Left lung (tissue), 10 donors: ENCODE measurements around the gene CLDN4. TPM values are rescaled to one million over a fixed set of nuclear protein-coding genes. Genes with fewer than 3 reads are reported as not detected.
A peak's percentile ranks its signal among the peaks of the same experiment; 100 is the strongest.

Source experiments
- ATAC-seq: fragments of 200-7000 bp; cut with Tn5 transposase; one replicate; pipeline ENCODE4 v1.9.1; 2020; ENCODE audit warnings: moderate library complexity
- DNase-seq, 4 donors: peaks; one replicate each; pipeline ENCODE4 v3.0.0-alpha.2; 2013 to 2020
- H3K27ac ChIP-seq, 2 donors: fragments of 200-600 bp; sonication (generic) in 1 of 2; one replicate each; pipeline versions ENCODE4 v1.5.0 to v1.8.0; 2020 to 2021
- H3K27me3 ChIP-seq, 2 donors: fragments of 200-600 bp; sonication (generic) in 1 of 2; one replicate each; pipeline versions ENCODE4 v1.5.0 to v1.8.0; 2020 to 2021
- H3K36me3 ChIP-seq, 2 donors: fragments of 200-600 bp; sonication (generic) in 1 of 2; one replicate each; pipeline versions ENCODE4 v1.5.0 to v1.8.0; 2020 to 2021
- H3K4me1 ChIP-seq, 2 donors: fragments of 200-600 bp; one replicate each; pipeline ENCODE4 v1.8.0; 2021
- H3K4me3 ChIP-seq, 2 donors: fragments of 200-600 bp; sonication (generic) in 1 of 2; one replicate each; pipeline versions ENCODE4 v1.5.0 to v1.8.0; 2020 to 2021; ENCODE audit warnings: mild to moderate bottlenecking in 1 of 2
- H3K9me3 ChIP-seq, 2 donors: fragments of 200-600 bp; sonication (generic) in 1 of 2; one replicate each; pipeline versions ENCODE4 v1.5.0 to v1.8.0; 2020 to 2021
- intact Hi-C, 2 donors: fragments of 100-400 bp; cut with DNase I; formaldehyde crosslinking; loops; one replicate each; pipeline versions ENCODE4 v1.11.2 to v1.14.2; 2022
- polyA plus RNA-seq, 6 donors: library from polyadenylated mRNA; unstranded; fragments of 120-200 nt; gene quantifications; one replicate each; pipeline ENCODE4 v1.2.1, GENCODE V29; 2013; ENCODE audit not compliant: insufficient read length in 6 of 6
- total RNA-seq, 2 donors: library from RNA; stranded (reverse); fragmentation: NEBNext Ultra II Directional; extraction: Animal tissue kit (Norgen Biotek cat#: 25700); gene quantifications; one replicate each; pipeline ENCODE4 v1.2.1, GENCODE V29; 2021
- TF ChIP-seq, protein P1 (sequence below), 2 donors: fragments of 200-600 bp; sonication (generic) in 1 of 2; IDR thresholded peaks; one replicate each; pipeline versions ENCODE4 v1.5.0 to v1.8.0; 2021; ENCODE audit warnings: antibody characterized with exemption in 2 of 2
- donor health status: DM: no; HTN: yes; CAD: no.
- donor health status: DM: no; HTN: no; CAD: no.

Gene CLDN4
- total and polyA plus RNA-seq, 8 donors = 67.1 to 219 (median 87.9) TPM

DNA sequence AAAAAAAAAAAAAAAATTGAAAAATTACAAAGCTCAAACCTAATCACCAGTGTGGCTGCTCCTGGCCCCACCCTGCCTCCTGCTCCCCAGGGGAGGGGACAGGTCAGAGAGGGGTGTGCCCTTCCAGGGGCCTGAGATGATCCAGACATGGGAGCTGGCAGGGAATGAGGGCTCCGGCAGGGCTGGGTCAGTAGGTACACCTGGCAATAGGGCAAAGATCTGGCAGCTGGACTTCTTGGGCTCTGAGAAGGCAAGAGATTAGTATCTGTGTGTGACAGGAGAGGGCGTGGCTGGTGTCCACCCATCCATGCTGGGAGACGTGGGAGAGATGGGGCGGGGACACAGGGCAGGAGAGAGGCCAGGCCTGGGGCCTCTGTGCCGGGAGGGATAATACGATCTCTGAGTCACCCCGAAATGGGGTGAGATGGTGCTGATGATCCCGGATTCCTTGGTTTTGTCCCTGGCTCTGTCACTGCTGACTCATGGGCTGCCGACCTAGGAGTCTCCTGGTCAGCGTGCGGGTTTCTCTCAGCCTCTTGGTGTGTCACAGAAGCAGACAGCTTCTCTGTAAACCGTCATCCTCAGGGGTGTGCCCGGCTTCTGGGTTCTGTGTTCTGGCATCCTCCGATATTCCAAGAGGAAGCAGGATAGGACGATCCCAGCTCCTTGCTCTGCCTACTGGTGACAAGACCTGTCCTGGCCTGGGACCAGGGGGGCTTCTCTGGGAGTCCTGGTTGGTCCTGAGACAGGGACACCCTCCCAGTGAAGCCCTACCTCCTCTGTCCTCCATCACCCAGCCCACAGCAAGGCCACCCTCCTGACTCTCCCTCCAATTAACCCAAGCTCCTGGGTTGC lies 8.2 kb upstream of the CLDN4 start:
- H3K27ac ChIP-seq = no peak overlapping the region
- TF ChIP-seq, protein P1, sequence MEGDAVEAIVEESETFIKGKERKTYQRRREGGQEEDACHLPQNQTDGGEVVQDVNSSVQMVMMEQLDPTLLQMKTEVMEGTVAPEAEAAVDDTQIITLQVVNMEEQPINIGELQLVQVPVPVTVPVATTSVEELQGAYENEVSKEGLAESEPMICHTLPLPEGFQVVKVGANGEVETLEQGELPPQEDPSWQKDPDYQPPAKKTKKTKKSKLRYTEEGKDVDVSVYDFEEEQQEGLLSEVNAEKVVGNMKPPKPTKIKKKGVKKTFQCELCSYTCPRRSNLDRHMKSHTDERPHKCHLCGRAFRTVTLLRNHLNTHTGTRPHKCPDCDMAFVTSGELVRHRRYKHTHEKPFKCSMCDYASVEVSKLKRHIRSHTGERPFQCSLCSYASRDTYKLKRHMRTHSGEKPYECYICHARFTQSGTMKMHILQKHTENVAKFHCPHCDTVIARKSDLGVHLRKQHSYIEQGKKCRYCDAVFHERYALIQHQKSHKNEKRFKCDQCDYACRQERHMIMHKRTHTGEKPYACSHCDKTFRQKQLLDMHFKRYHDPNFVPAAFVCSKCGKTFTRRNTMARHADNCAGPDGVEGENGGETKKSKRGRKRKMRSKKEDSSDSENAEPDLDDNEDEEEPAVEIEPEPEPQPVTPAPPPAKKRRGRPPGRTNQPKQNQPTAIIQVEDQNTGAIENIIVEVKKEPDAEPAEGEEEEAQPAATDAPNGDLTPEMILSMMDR (IDR thresholded peaks at IDR 0.05) = no peak
- no peaks in the 10 kb centered on the region for H3K9me3 ChIP-seq
- H3K27me3 ChIP-seq = no peaks in the 10 kb centered on the region
- ATAC-seq = peak; percentile 43
- peaks cover 9 to 16% of the 10 kb centered on the region in 2 donors for H3K4me1 ChIP-seq
- intact Hi-C loops = no loop called here
- H3K36me3 ChIP-seq = no peaks in the 10 kb centered on the region
- H3K4me3 ChIP-seq = no peak overlapping the region
- peak in 2 of 4 donors; percentile 33 to 69 for DNase-seq

DNA sequence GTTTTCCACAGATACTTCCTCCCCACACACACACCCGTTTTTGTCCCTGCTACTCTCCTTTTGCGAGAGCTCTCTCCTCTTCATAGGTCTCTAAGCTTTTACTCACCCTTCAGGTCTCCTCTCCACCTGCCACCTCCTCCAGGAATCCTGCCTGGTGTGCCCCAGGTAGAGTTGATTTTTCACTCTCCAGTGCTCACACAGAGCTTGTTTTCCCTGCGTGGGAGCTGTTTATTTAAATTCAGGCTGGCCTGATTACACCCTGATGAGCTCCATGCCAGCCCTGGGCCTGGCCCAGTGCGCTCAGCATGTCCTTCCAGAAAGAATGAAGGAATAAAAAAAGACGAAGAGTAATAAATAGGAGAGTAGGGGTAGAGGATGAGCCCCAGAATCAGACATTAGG lies 7.5 kb upstream of the CLDN4 start:
- intact Hi-C loops = no loop called here
- Histone ChIP-seq H3K27me3 (no peaks in the 10 kb centered on the region), H3K27ac (no peak overlapping the region), H3K9me3 (no peaks in the 10 kb centered on the region), H3K4me3 (no peak overlapping the region), H3K36me3 (no peaks in the 10 kb centered on the region), H3K4me1 (peaks cover 14 to 22% of the 10 kb centered on the region in 2 donors)
- TF ChIP-seq, protein P1 (IDR thresholded peaks at IDR 0.05) = no peak
- ATAC-seq (no peak), DNase-seq (peak in 2 of 4 donors; percentile 12 to 13)

DNA sequence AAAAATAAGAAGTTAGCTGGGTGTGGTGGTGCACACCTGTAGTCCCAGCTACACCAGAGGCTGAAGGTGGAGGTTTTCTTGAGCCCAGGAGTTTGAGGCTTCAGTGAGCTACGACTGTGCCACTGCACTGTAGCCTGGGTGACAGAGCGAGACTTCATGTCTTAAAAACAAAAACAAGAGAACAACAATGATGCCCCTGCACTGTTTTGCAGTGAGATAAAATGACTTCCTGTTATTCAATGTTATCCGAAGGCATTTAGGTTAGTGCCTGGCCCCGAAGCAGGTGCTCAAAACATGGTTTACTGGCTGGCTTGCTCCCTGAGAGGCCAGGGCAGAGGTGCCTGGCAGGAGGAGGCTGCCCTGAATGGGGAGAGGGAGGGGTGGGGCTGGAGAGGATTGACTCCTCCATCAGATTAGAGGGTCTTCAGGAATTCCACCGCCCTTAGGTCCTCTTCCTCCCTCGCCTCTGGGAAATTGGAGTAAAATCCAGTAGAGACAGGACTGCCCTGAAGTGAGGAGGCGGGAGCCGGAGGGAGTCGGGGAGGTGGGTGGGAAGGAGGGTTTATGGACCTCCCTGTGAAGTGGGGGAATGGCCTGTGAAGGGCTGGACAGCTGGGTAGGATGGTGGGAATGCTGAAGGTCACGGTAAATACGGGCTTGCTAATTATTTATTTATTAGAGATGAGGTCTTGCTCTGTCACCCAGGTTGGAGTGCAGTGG lies 6.8 kb upstream of the CLDN4 start:
- Histone ChIP-seq H3K36me3 (no peaks in the 10 kb centered on the region), H3K9me3 (no peaks in the 10 kb centered on the region), H3K4me3 (no peak overlapping the region), H3K4me1 (peaks cover 15 to 28% of the 10 kb centered on the region in 2 donors), H3K27me3 (no peaks in the 10 kb centered on the region), H3K27ac (no peak overlapping the region)
- DNase-seq (peak in 2 of 4 donors; percentile 9 to 23), ATAC-seq (no peak)
- intact Hi-C loops = no loop called here
- TF ChIP-seq, protein P1 (IDR thresholded peaks at IDR 0.05) = no peak

DNA sequence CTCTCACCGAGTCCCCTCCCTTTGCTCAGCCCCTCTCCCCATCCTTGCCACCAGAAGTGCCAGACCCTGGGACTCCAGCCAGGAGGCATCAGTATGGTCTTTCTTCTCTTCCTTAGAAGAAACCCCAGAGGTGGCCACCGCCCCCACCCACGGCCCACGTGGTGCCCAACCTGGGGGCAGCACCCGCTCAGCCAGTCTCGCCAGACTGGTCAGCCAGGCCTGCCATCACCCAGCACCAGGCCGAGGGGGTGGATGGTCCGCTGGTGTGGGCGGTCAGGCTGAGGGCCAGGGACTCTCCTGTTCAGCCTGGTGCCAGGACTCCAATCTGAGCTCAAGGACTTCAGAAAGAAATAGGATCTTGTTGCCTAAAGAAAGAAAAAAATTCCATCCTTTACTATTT lies 5.8 kb upstream of the CLDN4 start:
- no peaks in the 10 kb centered on the region for H3K9me3 ChIP-seq
- H3K4me1 ChIP-seq = peaks cover 18 to 31% of the 10 kb centered on the region in 2 donors
- H3K27me3 ChIP-seq = no peaks in the 10 kb centered on the region
- peak in 1 of 4 donors; percentile 81 for DNase-seq
- intact Hi-C loops = no loop called here
- H3K27ac ChIP-seq = no peak overlapping the region
- no peaks in the 10 kb centered on the region for H3K36me3 ChIP-seq
- peak; percentile 4 for ATAC-seq
- TF ChIP-seq, protein P1 (IDR thresholded peaks at IDR 0.05) = no peak
- no peak overlapping the region for H3K4me3 ChIP-seq

DNA sequence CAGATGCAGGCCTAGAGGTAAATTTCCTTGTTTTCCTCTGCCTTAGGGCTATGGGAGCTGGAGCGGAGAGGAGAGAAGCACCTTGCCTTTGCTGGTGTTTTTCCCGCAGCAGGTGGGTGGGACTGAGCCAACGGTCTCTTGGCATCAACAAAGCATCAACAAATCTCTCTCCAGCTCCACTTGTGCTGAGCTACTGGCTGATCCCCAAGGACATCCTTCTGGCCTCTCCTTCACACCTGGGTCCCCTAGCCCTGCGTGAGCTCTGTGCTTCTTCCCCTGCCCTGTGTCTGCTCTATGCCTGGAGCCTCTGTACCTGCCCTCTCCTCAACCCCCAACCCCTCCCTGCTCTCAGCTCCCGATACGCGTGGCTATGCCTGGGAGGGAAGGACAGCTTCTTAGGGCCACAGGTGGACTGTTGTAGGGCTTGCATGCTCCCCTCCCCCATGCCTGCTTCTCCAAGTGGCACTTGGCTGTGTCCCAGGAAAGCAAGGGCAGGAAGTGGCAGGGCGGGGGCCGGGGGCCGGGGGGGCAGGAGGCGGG lies 3.2 kb upstream of the CLDN4 start:
- TF ChIP-seq, protein P1 (IDR thresholded peaks at IDR 0.05) = no peak
- H3K36me3 ChIP-seq = no peaks in the 10 kb centered on the region
- H3K27ac ChIP-seq = peak overlapping the region; percentile 68 to 69
- peaks cover 0 to 9% of the 10 kb centered on the region in 2 donors for H3K27me3 ChIP-seq
- peaks cover 21 to 31% of the 10 kb centered on the region in 2 donors for H3K4me1 ChIP-seq
- intact Hi-C loops = no loop called here
- ATAC-seq (peak; percentile 65), DNase-seq (peak; percentile 45 to 86 (median 80))
- no peak overlapping the region for H3K4me3 ChIP-seq
- no peaks in the 10 kb centered on the region for H3K9me3 ChIP-seq
